ENCODE data around the gene RUNX2. TPM values are rescaled to one million over a fixed set of nuclear protein-coding genes. Genes with fewer than 3 reads are reported as not detected.

RUNX2 gene
- total RNA-seq, 4 donors from 2014 or later = 1.4 to 3.6 (median 2.3) TPM

GRCh38 chr6:45617441-45617840 lies 289.3 kb downstream of the RUNX2 start:
- TF ChIP-seq POLR2A (IDR thresholded peaks at IDR 0.05) (no peak), CTCF (IDR thresholded peaks at IDR 0.05) (peak in 2 of 6 experiments; percentile 16 to 32)
- WGBS, 2 donors = 39 to 53% methylated on average over 3 of the region's 3 CpGs
- Histone ChIP-seq H3K9me3 (no peaks in the 10 kb centered on the region), H3K4me1 (peaks cover 0 to 28% (median 3%) of the 10 kb centered on the region in 3 donors), H3K4me3 (no peak overlapping the region), H3K27me3 (peaks cover 0 to 4% (median 0%) of the 10 kb centered on the region in 4 donors), H3K27ac (peak overlapping the region in 2 of 4 donors; percentile 7 to 36), H3K36me3 (no peaks in the 10 kb centered on the region)
- no peak for DNase-seq
- intact Hi-C loops (cut with DNase I) = no loop called here

DNA sequence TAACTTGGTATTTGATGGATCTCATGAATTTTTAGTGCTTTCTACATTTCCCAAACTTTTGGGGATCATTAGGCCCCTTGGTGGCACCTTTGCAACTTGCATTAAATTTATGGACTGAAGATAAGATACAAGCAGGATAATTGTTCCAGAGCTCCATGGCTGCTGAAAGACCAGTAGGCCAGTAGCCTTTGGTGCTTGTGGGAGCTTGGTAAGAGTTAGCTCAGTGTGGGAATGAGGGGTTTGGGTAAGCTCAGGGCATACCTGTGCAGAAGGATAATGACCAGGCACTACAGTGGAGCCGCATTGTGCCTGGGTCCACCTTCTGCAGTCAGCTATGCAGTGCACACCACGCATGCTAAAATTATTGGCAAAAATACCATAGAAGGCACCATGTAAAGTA lies 290.1 kb downstream of the RUNX2 start:
- H3K9me3 ChIP-seq = no peaks in the 10 kb centered on the region
- no peak overlapping the region for H3K4me3 ChIP-seq
- H3K27ac ChIP-seq = no peak overlapping the region
- no peaks in the 10 kb centered on the region for H3K36me3 ChIP-seq
- TF ChIP-seq POLR2A (IDR thresholded peaks at IDR 0.05) (no peak), CTCF (IDR thresholded peaks at IDR 0.05) (no peak)
- WGBS, 2 donors = 95 to 100% methylated on average over 2 of the region's 2 CpGs
- no peak for DNase-seq
- peaks cover 0 to 4% (median 0%) of the 10 kb centered on the region in 4 donors for H3K27me3 ChIP-seq
- H3K4me1 ChIP-seq = peaks cover 0 to 25% (median 3%) of the 10 kb centered on the region in 3 donors
- intact Hi-C loops (cut with DNase I) = no loop called here

GRCh38 chr6:45619211-45619760 lies 291.2 kb downstream of the RUNX2 start:
- H3K36me3 ChIP-seq = no peaks in the 10 kb centered on the region
- no peak overlapping the region for H3K27ac ChIP-seq
- no peak overlapping the region for H3K4me3 ChIP-seq
- H3K4me1 ChIP-seq = peaks cover 0 to 16% (median 3%) of the 10 kb centered on the region in 3 donors
- H3K27me3 ChIP-seq = peaks cover 0 to 4% (median 0%) of the 10 kb centered on the region in 4 donors
- TF ChIP-seq CTCF (IDR thresholded peaks at IDR 0.05) (no peak), POLR2A (IDR thresholded peaks at IDR 0.05) (no peak)
- H3K9me3 ChIP-seq = no peaks in the 10 kb centered on the region
- 89 to 96% methylated on average over 11 of the region's 11 CpGs for WGBS, 2 donors
- no peak for DNase-seq
- intact Hi-C loops (cut with DNase I) = no loop called here

- WGBS, 2 donors = 77 to 84% methylated on average over 2 to 3 of the region's 3 CpGs
- no peak for DNase-seq
- Histone ChIP-seq H3K27me3 (peaks cover 0 to 4% (median 0%) of the 10 kb centered on the region in 4 donors), H3K27ac (no peak overlapping the region), H3K4me1 (peaks cover 0 to 14% (median 5%) of the 10 kb centered on the region in 3 donors), H3K9me3 (no peaks in the 10 kb centered on the region), H3K36me3 (no peaks in the 10 kb centered on the region), H3K4me3 (no peak overlapping the region)
- intact Hi-C loops (cut with DNase I) = no loop called here
- no peak for TF ChIP-seq CTCF (IDR thresholded peaks at IDR 0.05)
- TF ChIP-seq POLR2A (IDR thresholded peaks at IDR 0.05) = no peak
Observed at GRCh38 chr6:45619994-45620471, 291.9 kb downstream of the RUNX2 start.

DNA sequence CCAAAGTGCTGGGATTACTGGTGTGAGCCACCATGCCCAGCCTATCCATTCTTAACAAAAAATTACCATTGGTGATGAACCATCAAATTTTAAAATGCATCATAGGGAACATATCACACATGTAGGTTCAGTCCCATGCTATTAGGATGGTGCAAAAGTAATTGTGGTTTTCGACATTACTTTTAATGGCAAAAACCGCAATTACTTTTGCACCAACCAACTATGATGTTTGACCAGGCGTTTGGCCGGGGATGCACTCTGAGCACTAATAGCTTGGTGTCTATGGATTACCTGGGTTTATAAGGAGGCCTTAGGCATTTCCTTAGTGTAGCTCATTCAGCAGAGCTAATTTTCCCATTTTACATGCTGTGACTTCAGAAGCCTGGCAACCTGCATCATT lies 296.1 kb downstream of the RUNX2 start:
- no peak overlapping the region for H3K4me3 ChIP-seq
- intact Hi-C loops (cut with DNase I) = no loop called here
- peaks cover 0 to 23% (median 9%) of the 10 kb centered on the region in 3 donors for H3K4me1 ChIP-seq
- no peaks in the 10 kb centered on the region for H3K27me3 ChIP-seq
- no peaks in the 10 kb centered on the region for H3K9me3 ChIP-seq
- TF ChIP-seq POLR2A (IDR thresholded peaks at IDR 0.05) (no peak), CTCF (IDR thresholded peaks at IDR 0.05) (no peak)
- WGBS, 2 donors = 98% methylated on average over 4 of the region's 4 CpGs
- H3K27ac ChIP-seq = no peak overlapping the region
- H3K36me3 ChIP-seq = no peaks in the 10 kb centered on the region
- no peak for DNase-seq

Data from esophagus squamous epithelium (tissue), 5 donors.